ENCODE data around the gene TMEM178B.

DNA sequence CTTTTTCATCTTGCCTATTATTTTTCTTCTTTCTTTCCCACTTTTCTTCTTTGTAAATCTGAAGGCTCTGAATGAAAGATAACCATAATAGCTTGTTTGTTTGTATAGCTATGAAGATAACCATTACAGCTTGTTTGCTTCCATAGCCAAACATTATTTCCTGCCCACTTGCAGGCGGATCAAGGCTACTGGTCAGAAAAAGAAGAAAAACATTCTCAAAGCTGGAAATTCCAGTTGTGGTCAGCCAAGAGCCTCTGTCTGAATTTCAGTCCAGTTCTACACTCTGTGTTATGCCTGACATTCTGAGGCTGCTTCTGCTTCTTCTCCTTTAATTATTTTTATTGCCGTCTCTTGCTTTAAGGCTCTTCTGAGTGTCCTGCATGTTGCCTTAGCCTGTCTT, 48.9 kb downstream of the TMEM178B start:
- TF ChIP-seq EZH2 (IDR thresholded peaks at IDR 0.05; ENCODE audit: borderline replicate concordance, insufficient read depth, low read length, poor library complexity, severe bottlenecking) (no peak), RAD21 (conservative IDR thresholded peaks at IDR 0.05) (no peak)
- TF ChIP-seq, protein P1, sequence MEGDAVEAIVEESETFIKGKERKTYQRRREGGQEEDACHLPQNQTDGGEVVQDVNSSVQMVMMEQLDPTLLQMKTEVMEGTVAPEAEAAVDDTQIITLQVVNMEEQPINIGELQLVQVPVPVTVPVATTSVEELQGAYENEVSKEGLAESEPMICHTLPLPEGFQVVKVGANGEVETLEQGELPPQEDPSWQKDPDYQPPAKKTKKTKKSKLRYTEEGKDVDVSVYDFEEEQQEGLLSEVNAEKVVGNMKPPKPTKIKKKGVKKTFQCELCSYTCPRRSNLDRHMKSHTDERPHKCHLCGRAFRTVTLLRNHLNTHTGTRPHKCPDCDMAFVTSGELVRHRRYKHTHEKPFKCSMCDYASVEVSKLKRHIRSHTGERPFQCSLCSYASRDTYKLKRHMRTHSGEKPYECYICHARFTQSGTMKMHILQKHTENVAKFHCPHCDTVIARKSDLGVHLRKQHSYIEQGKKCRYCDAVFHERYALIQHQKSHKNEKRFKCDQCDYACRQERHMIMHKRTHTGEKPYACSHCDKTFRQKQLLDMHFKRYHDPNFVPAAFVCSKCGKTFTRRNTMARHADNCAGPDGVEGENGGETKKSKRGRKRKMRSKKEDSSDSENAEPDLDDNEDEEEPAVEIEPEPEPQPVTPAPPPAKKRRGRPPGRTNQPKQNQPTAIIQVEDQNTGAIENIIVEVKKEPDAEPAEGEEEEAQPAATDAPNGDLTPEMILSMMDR (IDR thresholded peaks at IDR 0.05; ENCODE audit: poor library complexity, severe bottlenecking) = no peak

Measured in neural cell (in vitro differentiated cells).